GM19397 (cell line): ENCODE results near the gene EGLN2.
"Not testable (repeated sequence)": the region's sequence is repeated elsewhere in the genome, so short reads cannot be mapped to it uniquely, and the experiment has no call there.

Experiments used
- ATAC-seq: cut with Tn5 transposase; IDR thresholded peaks from one replicate; pipeline ENCODE4 v1.9.1; 2021; ENCODE audit warnings: mild to moderate bottlenecking, moderate library complexity; ENCODE audit not compliant: unreplicated experiment

The EGLN2 gene

DNA sequence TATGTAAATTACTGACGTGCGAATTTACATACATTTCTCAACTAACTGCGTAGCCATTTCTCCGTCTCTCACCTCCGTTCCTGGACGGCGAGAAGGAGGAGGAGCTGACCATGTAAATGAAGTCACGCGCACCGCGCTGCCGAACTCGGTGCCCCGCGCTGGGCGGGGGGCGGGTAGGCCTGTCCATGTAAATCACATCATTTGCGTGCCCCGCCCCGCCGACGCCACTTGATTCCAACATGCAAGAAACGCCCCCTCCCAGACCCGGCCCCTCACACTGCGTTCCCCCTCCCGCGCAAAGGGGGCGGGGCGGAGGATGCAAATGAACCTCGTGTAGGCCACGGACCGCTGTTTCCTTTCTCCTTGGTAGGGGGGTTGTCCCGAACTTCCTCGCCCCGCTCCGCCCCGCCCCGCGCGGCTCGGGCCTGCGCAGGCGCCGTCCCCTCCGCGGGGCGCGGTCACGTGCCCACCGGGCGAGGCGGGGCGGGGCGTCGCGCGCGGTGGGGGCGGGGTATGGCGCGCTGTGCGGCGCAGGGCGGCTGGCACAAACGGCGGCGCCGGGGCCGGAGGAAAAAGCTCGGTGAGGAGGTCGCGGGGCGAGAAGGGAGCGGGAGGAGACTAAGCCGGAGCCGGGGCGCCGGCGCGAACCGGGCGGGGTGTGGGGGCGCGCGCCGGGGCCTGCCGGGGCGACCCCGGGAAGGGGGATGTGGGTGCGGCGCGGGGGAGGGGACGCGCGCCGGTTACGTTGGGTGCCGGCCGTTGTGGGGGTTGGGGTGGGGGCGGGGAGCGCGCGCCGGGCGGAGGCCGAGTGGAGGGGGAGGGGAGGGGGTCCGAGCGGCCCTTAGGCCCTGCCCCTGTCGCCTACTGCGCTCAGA, at the start of gene EGLN2:
Gene EGLN2 (plus strand): TSS at position 509 of the 875 bp plus-strand sequence. CDS start 1,382 bp downstream, outside the sequence.
- ATAC-seq, result peak; percentile 80

DNA sequence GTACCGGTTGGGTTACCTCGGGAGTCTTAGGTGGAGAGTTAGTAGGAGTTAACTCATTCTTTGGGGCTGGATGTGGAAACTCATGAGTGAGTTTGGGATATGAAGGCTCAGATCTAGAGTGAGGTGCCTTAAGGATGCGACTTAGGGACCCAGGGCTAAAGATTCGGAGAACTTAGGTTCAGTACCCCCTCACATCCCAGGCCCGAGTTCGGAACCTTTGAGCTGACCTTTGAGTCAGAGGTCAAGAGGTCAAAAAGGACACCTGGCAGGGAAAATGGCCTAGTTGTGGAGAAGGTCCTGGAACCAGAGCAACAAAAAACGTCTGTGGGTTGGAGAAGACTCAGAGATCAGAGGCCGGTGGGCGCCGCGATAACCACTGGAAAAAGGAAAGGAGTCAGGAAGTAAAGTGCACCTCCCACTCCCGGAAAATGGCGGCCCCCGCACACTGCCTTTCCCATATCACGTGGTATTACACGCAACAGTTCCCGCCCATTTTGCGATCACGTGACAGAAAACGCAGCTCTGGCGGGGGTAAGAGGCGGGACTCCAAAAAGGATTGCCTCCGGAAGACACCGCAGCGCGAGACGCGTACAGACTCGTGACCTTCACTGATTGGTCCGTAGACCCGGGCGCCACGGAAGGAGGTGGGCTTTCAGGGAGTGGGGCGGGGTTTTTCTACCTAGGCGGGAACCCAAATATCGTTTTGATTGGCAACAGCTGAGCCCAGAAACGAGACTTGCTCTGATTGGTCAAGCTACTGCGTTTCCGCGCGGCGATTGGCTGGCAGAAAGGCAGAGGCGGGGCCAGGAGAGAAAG, 48.7 kb upstream of the EGLN2 start, which contains the start of gene ACTMAP:
Gene ACTMAP (minus strand): TSS at position 420 of the 816 bp plus-strand sequence. CDS start 674 bp downstream, outside the sequence.
- ATAC-seq, result peak; percentile 84

DNA sequence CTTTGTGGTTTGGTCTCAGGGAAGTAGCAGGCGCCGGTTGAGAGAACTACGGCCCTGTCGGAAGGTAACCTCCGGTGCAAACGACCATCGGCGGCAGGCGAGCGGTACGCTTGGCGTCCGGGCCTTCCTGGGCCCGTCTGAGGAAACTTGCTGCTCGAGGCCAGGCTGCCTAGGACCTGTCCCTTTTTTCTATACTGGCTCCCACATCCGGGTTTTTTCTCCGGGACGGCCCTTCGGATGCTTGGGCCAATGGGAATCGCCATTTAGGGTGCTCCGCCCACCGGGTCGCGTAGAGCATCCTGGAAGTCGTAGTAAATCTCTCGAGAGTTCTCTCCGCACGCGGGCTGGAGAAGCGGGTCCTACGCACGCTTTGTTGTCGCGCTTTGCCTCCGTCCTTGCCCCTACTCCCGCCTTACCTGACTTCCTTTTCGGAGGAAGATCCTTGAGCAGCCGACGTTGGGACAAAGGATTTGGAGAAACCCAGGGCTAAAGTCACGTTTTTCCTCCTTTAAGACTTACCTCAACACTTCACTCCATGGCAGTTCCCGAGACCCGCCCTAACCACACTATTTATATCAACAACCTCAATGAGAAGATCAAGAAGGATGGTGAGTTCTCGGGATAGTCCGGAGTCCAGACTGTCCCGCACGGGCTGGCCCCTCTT, 48.0 kb upstream of the EGLN2 start, which contains the start of gene SNRPA:
Gene SNRPA (plus strand): TSS at position 330 of the 664 bp plus-strand sequence. CDS start 206 bp downstream, at position 536.
- peak; percentile 61 for ATAC-seq

DNA sequence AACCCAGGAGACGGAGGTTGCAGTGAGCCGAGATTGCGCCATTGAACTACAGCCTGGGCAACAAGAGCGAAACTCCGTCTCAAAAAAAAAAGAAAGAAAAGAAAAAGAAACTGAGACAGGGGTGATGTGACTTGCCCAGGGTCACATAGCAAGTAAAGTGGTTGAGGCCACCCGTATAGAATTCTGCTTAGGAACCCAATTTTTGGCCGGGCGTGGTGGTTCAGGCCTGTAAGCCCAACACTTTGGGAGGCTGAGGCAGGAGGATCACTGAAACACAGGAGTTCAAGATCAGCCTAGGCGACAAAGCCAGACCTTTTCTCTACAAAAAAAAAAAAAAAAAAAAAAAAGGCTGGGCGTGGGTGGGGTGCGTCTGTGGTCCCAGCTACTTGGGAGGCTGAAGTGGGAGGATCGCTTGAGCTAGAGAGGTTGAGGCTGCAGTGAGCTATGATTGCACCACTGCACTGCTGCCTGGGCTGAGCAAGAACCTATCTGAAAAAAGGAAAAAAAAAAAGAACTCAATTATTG, 46.7 kb upstream of the EGLN2 start:
- ATAC-seq, result no peak

DNA sequence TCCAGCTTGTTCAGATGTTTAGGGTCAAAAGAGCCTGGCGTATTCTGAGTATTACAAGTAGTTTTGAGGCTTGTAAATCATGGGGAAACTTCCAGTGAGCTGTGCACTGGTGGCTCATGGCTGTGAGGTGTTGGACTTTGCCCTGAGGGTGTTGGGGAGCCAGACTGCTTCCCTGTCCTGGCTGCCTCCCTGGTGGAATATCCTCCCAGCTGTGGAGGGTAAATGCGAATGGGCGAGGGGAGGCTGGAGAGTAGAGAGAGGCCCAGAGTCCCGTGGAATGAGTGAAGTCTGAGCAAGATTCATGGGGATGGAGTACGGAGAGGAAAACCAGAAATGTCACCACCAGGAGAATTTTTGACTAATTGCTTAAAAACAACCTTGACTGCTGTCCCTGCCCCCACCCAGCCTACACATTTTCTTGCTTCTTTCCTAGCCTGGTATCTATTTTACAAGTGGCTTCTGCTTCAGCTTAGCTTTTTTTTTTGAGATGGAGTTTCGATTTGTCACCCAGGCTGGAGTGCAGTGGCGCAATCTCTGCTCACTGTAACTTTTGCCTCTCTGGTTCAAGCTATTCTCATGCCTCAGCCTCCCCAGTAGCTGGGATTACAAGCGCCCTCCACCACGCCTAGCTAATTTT, 44.3 kb upstream of the EGLN2 start:
- ATAC-seq, result no peak

DNA sequence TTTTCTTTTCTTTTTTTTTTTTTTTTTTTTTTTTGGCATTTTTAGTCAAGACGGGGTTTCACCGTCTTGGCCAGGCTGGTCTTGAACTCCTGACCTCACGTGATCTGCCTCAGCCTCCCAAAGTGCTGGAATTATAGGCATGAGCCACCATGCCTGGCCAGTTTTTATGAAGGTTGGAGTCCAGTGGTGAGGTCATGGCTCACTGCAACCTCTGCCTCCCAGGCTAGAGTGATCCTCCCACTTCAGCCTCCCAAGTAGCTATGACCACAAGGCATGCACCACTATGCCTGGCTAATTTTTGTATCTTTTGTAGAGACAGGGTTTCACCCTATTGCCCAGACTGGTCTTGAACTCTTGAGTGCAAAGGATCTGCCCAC, 43.8 kb upstream of the EGLN2 start:
- no peak for ATAC-seq

DNA sequence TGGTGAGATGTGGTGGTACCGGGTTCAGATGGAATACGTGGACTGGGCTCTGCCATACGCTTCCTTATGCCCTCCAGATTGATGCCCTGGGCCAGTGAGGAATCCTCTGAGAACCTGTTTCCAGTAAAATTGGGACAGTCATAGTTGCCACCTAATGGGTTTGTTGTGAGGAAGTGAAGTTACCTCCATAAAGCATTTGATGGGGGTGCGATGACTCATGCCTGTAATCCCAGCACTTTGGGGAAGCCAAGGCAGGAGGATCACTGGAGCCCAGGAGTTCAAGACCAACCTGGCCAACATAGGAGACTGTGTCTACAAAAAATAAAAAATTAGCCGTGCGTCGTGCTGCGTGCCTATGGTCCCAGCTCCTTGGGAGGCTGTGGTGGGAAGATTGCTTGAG, 43.2 kb upstream of the EGLN2 start:
- no peak for ATAC-seq

DNA sequence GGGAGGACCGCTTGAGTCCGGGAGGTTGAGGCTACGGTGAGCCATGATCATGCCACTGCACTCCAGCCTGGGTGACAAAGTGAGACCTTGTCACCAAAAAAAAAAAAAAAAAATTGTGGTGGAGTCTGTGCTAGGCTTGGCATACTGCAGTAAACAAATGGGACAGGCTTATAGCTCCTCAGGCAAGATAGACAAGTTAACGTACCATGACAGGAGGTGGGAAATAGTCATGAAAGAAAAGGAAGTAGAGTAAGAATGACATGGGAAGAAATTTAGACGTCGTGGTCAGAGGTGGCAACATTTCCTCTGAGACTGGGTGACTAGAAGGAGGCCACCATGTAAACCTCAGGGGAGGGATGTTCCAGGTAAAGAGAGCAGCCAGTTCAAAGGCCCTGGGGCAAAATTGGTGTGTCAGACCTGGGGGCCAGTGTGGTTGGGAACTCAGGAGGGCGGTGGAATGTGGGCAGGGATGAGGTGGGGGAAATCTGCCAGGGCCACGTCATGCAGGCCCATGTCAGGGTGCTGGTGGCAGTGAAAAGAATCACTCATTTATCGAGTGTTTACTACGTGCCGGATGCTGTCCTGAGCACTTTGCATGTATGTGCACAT, 42.4 kb upstream of the EGLN2 start:
- no peak for ATAC-seq

DNA sequence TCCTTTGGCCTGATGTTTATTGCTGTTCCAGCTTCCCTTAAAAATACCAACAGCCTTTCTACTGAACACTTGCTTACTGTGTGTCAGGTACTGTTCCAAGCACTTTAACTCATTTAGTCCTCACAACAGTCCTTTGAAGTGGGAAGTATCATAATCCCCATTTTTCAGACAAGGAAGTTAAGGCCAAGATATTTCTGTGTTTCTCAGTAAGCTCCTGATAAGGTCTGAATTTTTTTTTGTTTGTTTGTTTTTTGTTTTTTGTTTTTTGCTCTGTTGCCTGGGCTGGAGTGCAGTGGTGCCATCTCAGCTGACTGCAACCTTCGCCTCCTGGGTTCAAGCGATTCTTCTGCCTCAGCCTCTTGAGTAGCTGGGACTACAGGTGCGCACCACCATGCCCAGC, 40.5 kb upstream of the EGLN2 start:
- ATAC-seq, result no peak

DNA sequence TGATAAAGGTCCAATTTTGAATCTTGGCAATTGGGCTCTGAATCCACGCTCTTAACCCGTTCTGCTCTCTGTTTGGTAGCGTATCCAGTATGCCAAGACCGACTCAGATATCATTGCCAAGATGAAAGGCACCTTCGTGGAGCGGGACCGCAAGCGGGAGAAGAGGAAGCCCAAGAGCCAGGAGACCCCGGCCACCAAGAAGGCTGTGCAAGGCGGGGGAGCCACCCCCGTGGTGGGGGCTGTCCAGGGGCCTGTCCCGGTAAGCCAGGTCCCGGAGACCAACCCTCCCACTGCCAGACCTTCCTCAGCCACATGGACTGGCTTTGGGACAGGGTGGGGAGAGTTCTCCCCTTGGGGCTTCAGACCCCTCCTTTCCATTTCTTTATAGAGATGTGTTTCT, 39.6 kb upstream of the EGLN2 start:
- ATAC-seq, result no peak

DNA sequence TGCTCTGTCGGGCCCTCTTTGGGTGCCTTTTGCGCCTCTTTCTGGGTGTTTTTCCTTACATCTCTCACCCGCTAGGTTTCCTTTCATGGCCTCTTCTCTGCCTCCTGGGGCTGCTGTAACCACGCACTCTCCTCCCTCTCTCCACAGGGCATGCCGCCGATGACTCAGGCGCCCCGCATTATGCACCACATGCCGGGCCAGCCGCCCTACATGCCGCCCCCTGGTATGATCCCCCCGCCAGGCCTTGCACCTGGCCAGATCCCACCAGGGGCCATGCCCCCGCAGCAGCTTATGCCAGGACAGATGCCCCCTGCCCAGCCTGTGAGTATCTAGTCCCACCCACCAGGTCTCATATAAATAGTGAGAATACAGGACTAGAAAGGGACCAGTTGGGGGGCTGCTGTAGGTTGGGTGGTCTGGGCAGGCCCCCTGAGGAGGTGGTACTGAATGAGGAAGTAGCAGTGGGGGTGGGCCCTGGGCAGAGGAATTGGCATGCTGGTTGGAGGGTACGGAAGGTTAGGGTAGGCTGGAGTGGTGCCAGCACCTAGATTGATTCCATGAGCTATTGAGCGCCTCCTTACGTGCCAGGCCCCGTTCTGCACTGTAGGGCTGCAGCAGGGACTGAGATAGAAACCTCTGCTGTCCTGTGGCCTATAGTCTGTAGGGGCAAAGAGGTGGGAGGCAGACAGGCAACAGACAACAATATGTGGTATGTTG, 36.1 kb upstream of the EGLN2 start:
- ATAC-seq, result no peak

DNA sequence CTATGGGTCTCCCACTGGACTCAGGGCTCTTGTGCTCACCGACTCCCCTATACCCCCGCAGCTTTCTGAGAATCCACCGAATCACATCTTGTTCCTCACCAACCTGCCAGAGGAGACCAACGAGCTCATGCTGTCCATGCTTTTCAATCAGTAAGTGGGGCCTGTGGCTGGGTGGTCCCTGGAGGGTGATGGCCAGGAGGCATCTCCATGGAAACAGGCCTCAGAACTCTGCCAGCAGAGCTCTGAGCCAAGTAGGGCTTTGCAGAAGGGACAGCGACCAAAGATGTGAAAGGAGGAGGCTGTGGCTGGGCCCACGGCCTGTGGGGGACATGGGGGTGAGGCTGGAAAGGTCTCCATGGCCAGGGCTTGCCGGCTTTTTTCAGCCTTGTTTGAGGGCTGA, 35.5 kb upstream of the EGLN2 start:
- ATAC-seq, result no peak

DNA sequence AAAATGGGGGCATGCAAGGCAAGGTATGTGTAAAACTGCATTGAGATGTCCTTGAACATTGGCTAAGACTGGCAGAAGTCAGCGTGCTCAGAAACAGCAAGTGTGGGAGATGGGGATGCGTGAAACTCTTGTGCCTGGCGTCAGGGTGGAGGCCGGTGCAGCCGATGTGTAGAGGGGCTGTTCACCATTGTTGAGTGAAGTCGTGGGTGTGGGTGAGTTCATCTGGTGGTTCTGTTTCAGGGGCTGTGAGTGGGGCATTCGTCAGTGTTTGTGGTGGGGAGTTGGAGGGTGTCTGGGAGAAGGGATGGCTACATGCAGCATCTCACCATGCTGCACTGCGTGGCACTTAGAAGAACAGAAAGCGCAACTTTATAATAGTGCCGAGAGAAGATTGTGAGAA, 35.0 kb upstream of the EGLN2 start:
- no peak for ATAC-seq

DNA sequence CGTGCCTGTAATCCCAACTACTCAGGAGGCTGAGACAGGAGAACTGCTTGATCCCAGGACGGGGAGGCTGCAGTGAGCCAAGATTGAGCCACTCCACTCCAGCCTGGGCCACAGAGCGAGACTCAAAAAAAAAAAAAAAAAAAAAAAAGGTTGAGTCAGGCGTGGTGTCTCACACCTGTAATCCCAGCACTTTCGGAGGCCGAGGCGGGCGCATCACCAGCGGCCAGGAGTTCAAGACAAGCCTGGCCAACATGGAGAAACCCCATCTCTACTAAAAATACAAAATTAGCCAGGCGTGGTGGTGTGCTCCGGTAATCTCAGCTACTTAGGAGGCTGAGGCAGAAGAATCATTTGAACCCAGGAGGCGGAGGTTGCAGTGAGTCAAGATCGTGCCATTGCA, 32.6 kb upstream of the EGLN2 start:
- ATAC-seq, result not testable (repeated sequence)

DNA sequence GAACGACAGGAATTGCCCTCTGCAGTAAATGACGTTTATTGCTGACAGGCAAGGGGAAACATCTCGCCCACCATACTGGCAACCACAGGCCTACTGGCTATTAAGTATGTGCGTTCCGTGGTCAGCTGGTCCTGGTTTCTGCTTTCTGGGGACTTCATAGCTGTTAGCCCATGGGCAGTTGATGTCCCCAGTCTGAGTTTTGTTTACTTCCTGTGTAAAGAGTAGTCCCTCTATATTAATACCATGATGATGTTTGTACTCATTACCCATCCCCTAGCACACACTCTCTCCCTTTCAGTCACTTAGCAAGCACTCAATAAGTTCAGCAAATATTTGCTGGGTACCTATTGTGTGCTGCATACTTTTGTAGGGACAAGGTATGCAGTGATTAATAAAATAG, 30.1 kb upstream of the EGLN2 start:
- no peak for ATAC-seq

DNA sequence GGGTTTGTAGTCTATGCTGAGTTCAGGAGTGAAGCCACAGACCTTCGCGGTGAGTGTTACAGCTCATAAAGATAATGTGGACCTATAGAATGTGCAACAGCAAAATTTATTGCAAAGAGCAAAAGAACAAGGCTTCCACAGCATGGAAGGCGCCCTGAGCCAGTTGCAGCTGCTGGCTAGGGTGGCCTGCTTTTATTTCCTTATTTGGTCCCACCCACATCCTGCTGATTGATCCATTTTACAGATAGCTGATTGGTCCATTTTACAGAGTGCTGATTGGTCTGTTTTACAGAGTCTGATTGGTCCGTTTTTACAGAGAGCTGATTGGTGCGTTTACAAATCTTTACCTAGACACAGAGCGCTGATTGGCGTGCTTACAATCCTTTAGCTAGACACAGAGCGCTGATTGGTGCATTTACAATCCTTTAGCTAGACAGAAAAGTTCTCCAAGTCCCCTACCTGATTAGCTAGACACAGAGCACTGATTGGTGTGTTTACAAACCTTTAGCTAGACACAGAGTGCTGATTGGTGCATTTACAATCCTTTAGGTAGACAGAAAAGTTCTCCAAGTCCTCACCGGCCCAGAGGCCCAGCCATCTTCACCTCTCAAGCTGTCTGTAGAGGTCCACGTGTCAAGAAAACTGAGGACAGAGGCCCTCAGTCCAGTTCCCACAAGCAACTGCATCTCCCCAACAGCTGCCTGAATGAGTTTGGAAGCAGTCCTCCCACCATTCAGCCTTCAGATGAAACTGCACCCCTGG, 27.7 kb upstream of the EGLN2 start:
- not testable (repeated sequence) for ATAC-seq

DNA sequence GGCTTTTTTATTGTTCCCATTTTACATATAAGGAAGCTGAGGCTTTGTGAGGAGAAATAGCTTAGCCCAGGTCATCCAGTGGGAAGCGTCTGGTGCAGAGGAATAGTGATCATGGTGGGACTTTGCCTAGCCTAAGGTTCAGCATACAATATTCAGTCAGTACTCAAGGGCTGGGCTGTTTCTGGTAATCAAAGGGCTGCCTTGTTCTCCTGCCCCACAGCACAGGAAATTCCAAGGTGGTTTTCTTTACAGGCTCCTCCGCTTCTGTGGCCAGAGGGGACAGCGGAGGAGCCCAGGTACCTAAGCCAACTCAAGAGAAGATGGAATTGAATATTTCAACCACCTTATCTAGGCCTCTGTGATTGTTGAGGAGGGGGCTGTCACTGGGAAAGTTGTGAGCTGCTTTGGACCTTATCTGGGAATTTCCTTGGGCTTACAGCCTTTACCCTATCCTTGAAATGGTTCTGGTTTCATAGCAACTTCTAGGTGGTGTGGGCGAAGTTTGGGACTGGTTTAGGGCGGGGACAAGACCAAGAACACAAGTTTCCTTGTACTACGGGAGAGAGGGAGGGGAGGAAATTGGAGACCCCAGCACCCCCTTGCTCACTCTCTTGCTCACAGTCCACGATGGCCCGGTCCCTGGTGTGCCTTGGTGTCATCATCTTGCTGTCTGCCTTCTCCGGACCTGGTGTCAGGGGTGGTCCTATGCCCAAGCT, 23.9 kb upstream of the EGLN2 start, which contains the start of gene MIA:
Gene MIA (plus strand): TSS at position 606 of the 716 bp plus-strand sequence. CDS start 22 bp downstream, at position 628.
- ATAC-seq, result no peak

DNA sequence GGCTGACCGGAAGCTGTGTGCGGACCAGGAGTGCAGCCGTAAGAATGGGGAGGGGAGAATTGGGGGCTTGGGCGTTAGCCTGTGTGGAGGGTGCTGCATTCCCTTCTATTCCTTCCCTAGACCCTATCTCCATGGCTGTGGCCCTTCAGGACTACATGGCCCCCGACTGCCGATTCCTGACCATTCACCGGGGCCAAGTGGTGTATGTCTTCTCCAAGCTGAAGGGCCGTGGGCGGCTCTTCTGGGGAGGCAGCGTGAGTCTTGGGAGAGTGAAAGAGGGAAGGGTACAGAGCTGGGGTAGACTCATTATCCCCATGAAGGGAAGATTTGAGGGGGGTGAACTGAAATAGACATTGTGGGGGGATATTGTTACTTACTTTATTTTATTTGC, 23.4 kb upstream of the EGLN2 start:
- ATAC-seq, result no peak
